Loucy (cell line): ENCODE data around the gene PIGZ.

Experiments used
- EZH2phosphoT487 ChIP-seq: fragments of 200-600 bp; IDR thresholded peaks from 2 replicates; pipeline ENCODE4 v1.6.1; 2018; ENCODE audit warnings: antibody characterized with exemption, mild to moderate bottlenecking, moderate library complexity, borderline replicate concordance
- TF ChIP-seq, protein P1 (sequence below): fragments of 200-600 bp; sonication (generic); conservative IDR thresholded peaks from 2 replicates; pipeline ENCODE4 v1.5.1; 2014; ENCODE audit warnings: mild to moderate bottlenecking, antibody characterized with exemption, low read length

DNA sequence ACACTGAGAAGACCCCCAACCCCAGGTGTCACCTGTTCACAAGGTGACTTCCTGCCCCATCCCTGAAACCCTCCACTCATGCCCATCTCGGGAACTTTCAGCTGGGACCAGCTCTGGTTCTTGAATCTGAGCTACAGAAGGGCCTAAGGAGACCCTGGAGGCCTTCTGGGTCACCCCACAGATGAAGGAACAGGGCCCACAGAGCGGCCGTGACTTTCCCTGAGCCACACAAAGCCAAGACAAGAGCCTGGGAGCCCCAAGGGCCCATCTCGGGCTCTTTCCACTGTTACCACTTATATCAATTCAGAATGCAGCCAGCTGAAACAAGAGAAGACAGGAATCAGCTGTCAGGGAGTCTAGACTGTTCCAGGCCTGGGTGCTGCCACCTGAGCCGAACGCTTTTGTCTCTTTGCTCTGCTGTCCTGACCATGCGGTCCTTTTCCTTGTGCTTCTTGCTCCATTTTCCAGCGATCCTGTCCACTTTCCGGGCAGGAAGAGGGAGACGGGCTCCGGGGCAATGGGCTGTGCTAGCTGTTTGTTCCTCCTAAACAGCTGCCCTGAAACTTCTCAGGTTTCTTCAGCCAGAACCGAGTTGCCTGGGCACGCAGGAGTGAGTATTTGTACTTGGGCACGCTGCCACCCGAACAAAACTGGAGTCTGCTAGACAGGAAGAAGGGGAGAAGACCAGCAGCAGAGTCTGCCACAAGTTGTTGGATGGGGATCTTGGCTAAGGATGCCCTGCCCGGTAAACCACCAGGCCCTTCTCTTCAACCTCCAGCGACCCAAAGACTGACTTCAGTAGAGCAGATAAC, 28.0 kb upstream of the PIGZ start:
- TF ChIP-seq, protein P1, sequence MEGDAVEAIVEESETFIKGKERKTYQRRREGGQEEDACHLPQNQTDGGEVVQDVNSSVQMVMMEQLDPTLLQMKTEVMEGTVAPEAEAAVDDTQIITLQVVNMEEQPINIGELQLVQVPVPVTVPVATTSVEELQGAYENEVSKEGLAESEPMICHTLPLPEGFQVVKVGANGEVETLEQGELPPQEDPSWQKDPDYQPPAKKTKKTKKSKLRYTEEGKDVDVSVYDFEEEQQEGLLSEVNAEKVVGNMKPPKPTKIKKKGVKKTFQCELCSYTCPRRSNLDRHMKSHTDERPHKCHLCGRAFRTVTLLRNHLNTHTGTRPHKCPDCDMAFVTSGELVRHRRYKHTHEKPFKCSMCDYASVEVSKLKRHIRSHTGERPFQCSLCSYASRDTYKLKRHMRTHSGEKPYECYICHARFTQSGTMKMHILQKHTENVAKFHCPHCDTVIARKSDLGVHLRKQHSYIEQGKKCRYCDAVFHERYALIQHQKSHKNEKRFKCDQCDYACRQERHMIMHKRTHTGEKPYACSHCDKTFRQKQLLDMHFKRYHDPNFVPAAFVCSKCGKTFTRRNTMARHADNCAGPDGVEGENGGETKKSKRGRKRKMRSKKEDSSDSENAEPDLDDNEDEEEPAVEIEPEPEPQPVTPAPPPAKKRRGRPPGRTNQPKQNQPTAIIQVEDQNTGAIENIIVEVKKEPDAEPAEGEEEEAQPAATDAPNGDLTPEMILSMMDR = no peak
- no peak for TF ChIP-seq EZH2phosphoT487
